ENCODE data around the gene IL17RD. TPM values are rescaled to one million over a fixed set of nuclear protein-coding genes. Genes with fewer than 3 reads are reported as not detected.

Gene IL17RD
- polyA plus RNA-seq, 1 of the 3 experiments (the other 2 are of a cell fraction) = 2.4 TPM

DNA sequence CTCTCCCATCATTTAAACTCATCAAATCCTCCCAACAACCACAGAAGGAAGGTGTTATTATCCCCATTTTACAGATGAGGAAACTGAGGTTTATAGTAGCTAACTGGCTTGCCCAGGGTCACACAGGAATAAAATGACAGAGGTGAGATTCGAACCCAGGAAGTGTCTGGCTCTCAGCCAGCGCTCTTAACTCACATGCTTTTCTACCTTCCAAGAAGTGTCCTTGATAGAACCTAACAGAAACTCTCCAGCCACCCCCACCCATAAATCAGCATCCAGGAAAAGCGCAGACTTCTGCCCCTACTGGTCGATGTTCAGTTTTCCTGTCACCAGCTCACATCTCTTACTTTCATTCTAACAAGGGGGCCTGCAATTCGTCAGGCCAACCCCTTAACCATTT lies 52.9 kb downstream of the IL17RD start:
- no peaks in the 10 kb centered on the region for H3K79me2 ChIP-seq (ENCODE audit: insufficient read depth)
- no peaks in the 10 kb centered on the region for H3K9me2 ChIP-seq
- TF ChIP-seq POLR2AphosphoS5 (IDR thresholded peaks at IDR 0.05; ENCODE audit: low read depth, low read length) = no peak
- TF ChIP-seq, protein P1, sequence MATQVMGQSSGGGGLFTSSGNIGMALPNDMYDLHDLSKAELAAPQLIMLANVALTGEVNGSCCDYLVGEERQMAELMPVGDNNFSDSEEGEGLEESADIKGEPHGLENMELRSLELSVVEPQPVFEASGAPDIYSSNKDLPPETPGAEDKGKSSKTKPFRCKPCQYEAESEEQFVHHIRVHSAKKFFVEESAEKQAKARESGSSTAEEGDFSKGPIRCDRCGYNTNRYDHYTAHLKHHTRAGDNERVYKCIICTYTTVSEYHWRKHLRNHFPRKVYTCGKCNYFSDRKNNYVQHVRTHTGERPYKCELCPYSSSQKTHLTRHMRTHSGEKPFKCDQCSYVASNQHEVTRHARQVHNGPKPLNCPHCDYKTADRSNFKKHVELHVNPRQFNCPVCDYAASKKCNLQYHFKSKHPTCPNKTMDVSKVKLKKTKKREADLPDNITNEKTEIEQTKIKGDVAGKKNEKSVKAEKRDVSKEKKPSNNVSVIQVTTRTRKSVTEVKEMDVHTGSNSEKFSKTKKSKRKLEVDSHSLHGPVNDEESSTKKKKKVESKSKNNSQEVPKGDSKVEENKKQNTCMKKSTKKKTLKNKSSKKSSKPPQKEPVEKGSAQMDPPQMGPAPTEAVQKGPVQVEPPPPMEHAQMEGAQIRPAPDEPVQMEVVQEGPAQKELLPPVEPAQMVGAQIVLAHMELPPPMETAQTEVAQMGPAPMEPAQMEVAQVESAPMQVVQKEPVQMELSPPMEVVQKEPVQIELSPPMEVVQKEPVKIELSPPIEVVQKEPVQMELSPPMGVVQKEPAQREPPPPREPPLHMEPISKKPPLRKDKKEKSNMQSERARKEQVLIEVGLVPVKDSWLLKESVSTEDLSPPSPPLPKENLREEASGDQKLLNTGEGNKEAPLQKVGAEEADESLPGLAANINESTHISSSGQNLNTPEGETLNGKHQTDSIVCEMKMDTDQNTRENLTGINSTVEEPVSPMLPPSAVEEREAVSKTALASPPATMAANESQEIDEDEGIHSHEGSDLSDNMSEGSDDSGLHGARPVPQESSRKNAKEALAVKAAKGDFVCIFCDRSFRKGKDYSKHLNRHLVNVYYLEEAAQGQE (IDR thresholded peaks at IDR 0.05; ENCODE audit: low read depth, low read length) = no peak
- TF ChIP-seq GATA2 (CRISPR knock-in tag; IDR thresholded peaks at IDR 0.05) = no peak
- no peak for TF ChIP-seq YY1 (IDR thresholded peaks at IDR 0.05; ENCODE audit: low read depth)
- 0 out of 4 replicates have a peak, but pooled peaks of 1 of the 2 experiments have one; percentile 14 for TF ChIP-seq EP300 (IDR thresholded peaks at IDR 0.05; ENCODE audit: borderline replicate concordance in 1 of 2, low read depth in 1 of 2, low read length in 1 of 2)
- TF ChIP-seq RAD21 (IDR thresholded peaks at IDR 0.05; ENCODE audit: low read length) = peak; percentile 33
- TF ChIP-seq, protein P2, sequence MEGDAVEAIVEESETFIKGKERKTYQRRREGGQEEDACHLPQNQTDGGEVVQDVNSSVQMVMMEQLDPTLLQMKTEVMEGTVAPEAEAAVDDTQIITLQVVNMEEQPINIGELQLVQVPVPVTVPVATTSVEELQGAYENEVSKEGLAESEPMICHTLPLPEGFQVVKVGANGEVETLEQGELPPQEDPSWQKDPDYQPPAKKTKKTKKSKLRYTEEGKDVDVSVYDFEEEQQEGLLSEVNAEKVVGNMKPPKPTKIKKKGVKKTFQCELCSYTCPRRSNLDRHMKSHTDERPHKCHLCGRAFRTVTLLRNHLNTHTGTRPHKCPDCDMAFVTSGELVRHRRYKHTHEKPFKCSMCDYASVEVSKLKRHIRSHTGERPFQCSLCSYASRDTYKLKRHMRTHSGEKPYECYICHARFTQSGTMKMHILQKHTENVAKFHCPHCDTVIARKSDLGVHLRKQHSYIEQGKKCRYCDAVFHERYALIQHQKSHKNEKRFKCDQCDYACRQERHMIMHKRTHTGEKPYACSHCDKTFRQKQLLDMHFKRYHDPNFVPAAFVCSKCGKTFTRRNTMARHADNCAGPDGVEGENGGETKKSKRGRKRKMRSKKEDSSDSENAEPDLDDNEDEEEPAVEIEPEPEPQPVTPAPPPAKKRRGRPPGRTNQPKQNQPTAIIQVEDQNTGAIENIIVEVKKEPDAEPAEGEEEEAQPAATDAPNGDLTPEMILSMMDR (IDR thresholded peaks at IDR 0.05) = peak; percentile 55
- H3K27me3 ChIP-seq (ENCODE audit: insufficient read depth) = no peaks in the 10 kb centered on the region
- DNase-seq = peak; percentile 72
- peaks cover 0 to 2% of the 10 kb centered on the region in 2 experiments for H3K36me3 ChIP-seq (replicated peaks in 1 of 2; ENCODE audit: control insufficient read depth in 1 of 2, insufficient read depth in 2 of 2, low read length in 1 of 2)
- H4K20me1 ChIP-seq (ENCODE audit: insufficient read depth) = no peaks in the 10 kb centered on the region
- H2AFZ ChIP-seq (ENCODE audit: low read depth) = no peak overlapping the region
- peaks cover 0 to 10% of the 10 kb centered on the region in 2 experiments; a peak in 1 of 4 replicates for H3K4me1 ChIP-seq (ENCODE audit: control insufficient read depth in 1 of 2, insufficient read depth in 2 of 2, low read depth in 1 of 2, low read length in 1 of 2)
- no peaks in the 10 kb centered on the region for H3K9me3 ChIP-seq
- ChIA-PET POLR2A (interaction anchor here (2.5 kb wide), 1 partner anchor 16 kb away, joined by 5 read pairs; no protein-coding TSS in a partner anchor), CTCF (interaction anchor here (0.6 to 2.9 kb wide), 12 partner anchors 8 to 235 kb away, joined by 3 to 12 read pairs (median 5); no protein-coding TSS in a partner anchor)
- no peak overlapping the region for H3K9ac ChIP-seq
- H3K27ac ChIP-seq (ENCODE audit: low read depth in 2 of 2, low read length in 1 of 2) = no peak overlapping the region
- H3F3A ChIP-seq (replicated peaks; ENCODE audit: insufficient read depth) = no peaks in the 10 kb centered on the region
- 60% methylated on average over 5 of the region's 5 CpGs for WGBS (ENCODE audit: low lambda C conversion rate)
- no peak overlapping the region for H3K4me3 ChIP-seq (ENCODE audit: low read depth in 2 of 2, low read length in 1 of 2)
- H3K4me2 ChIP-seq = no peak overlapping the region

DNA sequence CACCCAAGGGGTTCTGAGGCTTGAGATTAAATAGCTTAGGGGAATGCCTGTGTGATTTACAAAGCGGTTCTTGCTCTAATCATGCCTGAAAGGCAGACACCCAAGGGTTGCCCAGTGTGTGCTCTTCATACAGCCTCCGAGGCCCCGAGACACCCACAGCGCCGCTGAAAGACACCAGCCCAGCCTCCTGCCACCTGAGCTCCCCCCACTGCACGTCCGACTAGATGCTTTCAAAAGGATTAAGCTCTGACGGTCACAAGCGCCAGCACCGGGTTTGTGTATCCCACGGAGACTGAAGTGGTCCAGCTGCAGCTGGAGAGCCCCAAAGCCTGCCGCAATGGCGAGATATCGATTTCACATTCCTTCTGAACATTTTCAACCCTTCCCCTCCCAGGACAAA lies 54.4 kb downstream of the IL17RD start:
- no peak for DNase-seq
- 98% methylated on average over 14 of the region's 14 CpGs for WGBS (ENCODE audit: low lambda C conversion rate)
- ChIA-PET CTCF (interaction anchor here (0.8 to 2.9 kb wide), 7 partner anchors 9 to 111 kb away, joined by 3 to 12 read pairs (median 8); no protein-coding TSS in a partner anchor), POLR2A (interaction anchor here (1.1 to 2.5 kb wide), 3 partner anchors 17 to 53 kb away, joined by 3 to 5 read pairs (median 4); no protein-coding TSS in a partner anchor)
- no peak overlapping the region for H2AFZ ChIP-seq (ENCODE audit: low read depth)
- H3K9me2 ChIP-seq = no peaks in the 10 kb centered on the region
- H4K20me1 ChIP-seq (ENCODE audit: insufficient read depth) = no peaks in the 10 kb centered on the region
- TF ChIP-seq FOXM1 (IDR thresholded peaks at IDR 0.05; ENCODE audit: low read depth) (no peak), RXRA (IDR thresholded peaks at IDR 0.05; ENCODE audit: borderline replicate concordance, low read depth) (no peak), MXI1 (IDR thresholded peaks at IDR 0.05; ENCODE audit: low read depth, low read length) (no peak), FOSL2 (IDR thresholded peaks at IDR 0.05; ENCODE audit: borderline replicate concordance, low read depth) (no peak)
- TF ChIP-seq, protein P3, sequence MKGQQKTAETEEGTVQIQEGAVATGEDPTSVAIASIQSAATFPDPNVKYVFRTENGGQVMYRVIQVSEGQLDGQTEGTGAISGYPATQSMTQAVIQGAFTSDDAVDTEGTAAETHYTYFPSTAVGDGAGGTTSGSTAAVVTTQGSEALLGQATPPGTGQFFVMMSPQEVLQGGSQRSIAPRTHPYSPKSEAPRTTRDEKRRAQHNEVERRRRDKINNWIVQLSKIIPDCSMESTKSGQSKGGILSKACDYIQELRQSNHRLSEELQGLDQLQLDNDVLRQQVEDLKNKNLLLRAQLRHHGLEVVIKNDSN (IDR thresholded peaks at IDR 0.05; ENCODE audit: borderline replicate concordance, low read depth) = no peak
- no peak overlapping the region for H3K9ac ChIP-seq
- no peaks in the 10 kb centered on the region for H3K79me2 ChIP-seq (ENCODE audit: insufficient read depth)
- H3K27ac ChIP-seq (ENCODE audit: low read depth in 2 of 2, low read length in 1 of 2) = peak overlapping the region in 1 of 2 experiments; percentile 17; a peak in 1 of 4 replicates
- H3K4me2 ChIP-seq = no peak overlapping the region
- peaks cover 0 to 6% of the 10 kb centered on the region in 2 experiments for H3K36me3 ChIP-seq (replicated peaks in 1 of 2; ENCODE audit: control insufficient read depth in 1 of 2, insufficient read depth in 2 of 2, low read length in 1 of 2)
- H3K4me1 ChIP-seq (ENCODE audit: control insufficient read depth in 1 of 2, insufficient read depth in 2 of 2, low read depth in 1 of 2, low read length in 1 of 2) = peaks cover 0 to 10% of the 10 kb centered on the region in 2 experiments; a peak in 1 of 4 replicates
- no peaks in the 10 kb centered on the region for H3K27me3 ChIP-seq (ENCODE audit: insufficient read depth)
- H3F3A ChIP-seq (replicated peaks; ENCODE audit: insufficient read depth) = no peaks in the 10 kb centered on the region
- no peaks in the 10 kb centered on the region for H3K9me3 ChIP-seq
- no peak overlapping the region for H3K4me3 ChIP-seq (ENCODE audit: low read depth in 2 of 2, low read length in 1 of 2)

Measured in SK-N-SH (cell line).